Progenitor cell of endocrine pancreas (in vitro differentiated cells): ENCODE results near the gene MRC2. TPM values are rescaled to one million over a fixed set of nuclear protein-coding genes. Genes with fewer than 3 reads are reported as not detected.

Experiments used
- DNase-seq: peaks from one replicate; pipeline ENCODE4 v3.0.0; 2021; ENCODE audit warnings: low spot score; ENCODE audit not compliant: unreplicated experiment
- H3K27ac Mint-ChIP-seq: 2 replicates; pipeline ENCODE4 v1.8.0; 2021; ENCODE audit warnings: mild to moderate bottlenecking, moderate library complexity, mixed read lengths
- H3K27me3 Mint-ChIP-seq: 2 replicates; pipeline ENCODE4 v1.8.0; 2021; ENCODE audit warnings: mixed read lengths
- H3K36me3 Mint-ChIP-seq: 2 replicates; pipeline ENCODE4 v1.8.0; 2022; ENCODE audit warnings: mixed read lengths; ENCODE audit not compliant: insufficient read depth
- H3K4me1 Mint-ChIP-seq: 2 replicates; pipeline ENCODE4 v1.8.0; 2021; ENCODE audit warnings: low read depth, mixed read lengths
- H3K4me3 Mint-ChIP-seq: 2 replicates; pipeline ENCODE4 v1.8.0; 2021; ENCODE audit warnings: low read depth, mild to moderate bottlenecking, moderate library complexity, mixed read lengths
- H3K9me3 Mint-ChIP-seq: 2 replicates; pipeline ENCODE4 v1.8.0; 2021; ENCODE audit warnings: low read depth, mixed read lengths
- CTCF ChIP-seq: fragments of 200-600 bp; sonication (generic); IDR thresholded peaks from one replicate; pipeline ENCODE4 v1.5.0; 2021; ENCODE audit warnings: antibody characterized with exemption, mild to moderate bottlenecking; ENCODE audit not compliant: unreplicated experiment
- total RNA-seq: library from RNA; stranded (reverse); gene quantifications from 2 replicates; pipeline ENCODE4 v1.2.1, GENCODE V29; 2021

MRC2 gene
- total RNA-seq, 1 donor from 2014 or later, result 4.9 TPM

GRCh38 chr17:62672957-62673356, 45.5 kb downstream of the MRC2 start:
- Mint-ChIP-seq H3K4me3 (no peak overlapping the region), H3K27me3 (no peaks in the 10 kb centered on the region), H3K36me3 (no peaks in the 10 kb centered on the region), H3K9me3 (no peaks in the 10 kb centered on the region), H3K4me1 (no peaks in the 10 kb centered on the region), H3K27ac (no peak overlapping the region)
- no peak for DNase-seq
- TF ChIP-seq CTCF, result no peak

- no peak overlapping the region for H3K27ac Mint-ChIP-seq
Measured at GRCh38 chr17:62673614-62674362, 46.3 kb downstream of the MRC2 start.

GRCh38 chr17:62674363-62674739, 46.9 kb downstream of the MRC2 start:
- TF ChIP-seq CTCF, result no peak
- H3K4me1 Mint-ChIP-seq, result no peaks in the 10 kb centered on the region
- H3K4me3 Mint-ChIP-seq, result no peak overlapping the region
- H3K36me3 Mint-ChIP-seq, result no peaks in the 10 kb centered on the region
- DNase-seq, result no peak
- H3K27me3 Mint-ChIP-seq, result no peaks in the 10 kb centered on the region
- H3K9me3 Mint-ChIP-seq, result no peaks in the 10 kb centered on the region
- H3K27ac Mint-ChIP-seq, result no peak overlapping the region

More at GRCh38 chr17:62673614-62674362, 46.3 kb downstream of the MRC2 start:
- Mint-ChIP-seq H3K9me3 (no peaks in the 10 kb centered on the region), H3K36me3 (no peaks in the 10 kb centered on the region), H3K4me1 (no peaks in the 10 kb centered on the region), H3K4me3 (no peak overlapping the region), H3K27me3 (no peaks in the 10 kb centered on the region)
- DNase-seq, result no peak
- no peak for TF ChIP-seq CTCF

GRCh38 chr17:62674841-62675240, 47.4 kb downstream of the MRC2 start:
- no peaks in the 10 kb centered on the region for H3K36me3 Mint-ChIP-seq
- no peaks in the 10 kb centered on the region for H3K9me3 Mint-ChIP-seq
- TF ChIP-seq CTCF, result no peak
- DNase-seq, result no peak
- H3K27ac Mint-ChIP-seq, result no peak overlapping the region
- no peaks in the 10 kb centered on the region for H3K4me1 Mint-ChIP-seq
- no peak overlapping the region for H3K4me3 Mint-ChIP-seq
- no peaks in the 10 kb centered on the region for H3K27me3 Mint-ChIP-seq

GRCh38 chr17:62675260-62675659, 47.8 kb downstream of the MRC2 start:
- Mint-ChIP-seq H3K27me3 (no peaks in the 10 kb centered on the region), H3K4me1 (no peaks in the 10 kb centered on the region), H3K4me3 (no peak overlapping the region), H3K36me3 (no peaks in the 10 kb centered on the region), H3K27ac (peak overlapping the region; percentile 7), H3K9me3 (no peaks in the 10 kb centered on the region)
- no peak for TF ChIP-seq CTCF
- no peak for DNase-seq
